ENCODE results near the gene F2RL1. TPM values are rescaled to one million over a fixed set of nuclear protein-coding genes. Genes with fewer than 3 reads are reported as not detected.

The F2RL1 gene
- total RNA-seq, 6 experiments from 2014 or later = 2.6 to 17.0 (median 11.6) TPM

GRCh38 chr5:76831110-76831452 is 12.3 kb downstream of the F2RL1 start:
- DNase-seq (no peak), ATAC-seq (peak in 2 of 4 donors; percentile 35 to 70)
- no peak for TF ChIP-seq CTCF (IDR thresholded peaks at IDR 0.05)
- TF ChIP-seq POLR2A (IDR thresholded peaks at IDR 0.05) = no peak
- peaks cover 0 to 6% (median 0%) of the 10 kb centered on the region in 4 donors for H3K4me1 ChIP-seq
- H3K9me3 ChIP-seq = no peaks in the 10 kb centered on the region
- intact Hi-C loops (cut with DNase I) = no loop called here
- no peaks in the 10 kb centered on the region for H3K27me3 ChIP-seq
- 17% methylated on average over 2 of the region's 2 CpGs for WGBS (ENCODE audit: insufficient coverage, low coverage, low lambda C conversion rate, missing lambda C conversion rate)
- no peaks in the 10 kb centered on the region for H3K36me3 ChIP-seq
- H3K4me3 ChIP-seq = no peak overlapping the region
- H3K27ac ChIP-seq = no peak overlapping the region

GRCh38 chr5:76836181-76836580 is 17.4 kb downstream of the F2RL1 start:
- intact Hi-C loops (cut with DNase I) = no loop called here
- WGBS (ENCODE audit: insufficient coverage, low coverage, low lambda C conversion rate, missing lambda C conversion rate) = 85% methylated on average over 2 of the region's 2 CpGs

GRCh38 chr5:76836585-76836984 is 17.8 kb downstream of the F2RL1 start:
- TF ChIP-seq POLR2A (IDR thresholded peaks at IDR 0.05) (no peak), CTCF (IDR thresholded peaks at IDR 0.05) (no peak)
- no peak overlapping the region for H3K4me3 ChIP-seq
- ATAC-seq (no peak), DNase-seq (no peak)
- H3K9me3 ChIP-seq = no peaks in the 10 kb centered on the region
- H3K27me3 ChIP-seq = no peaks in the 10 kb centered on the region
- no peak overlapping the region for H3K27ac ChIP-seq
- H3K4me1 ChIP-seq = no peaks in the 10 kb centered on the region
- intact Hi-C loops (cut with DNase I) = no loop called here
- whole genome bisulfite sequencing (ENCODE audit: insufficient coverage, low coverage, low lambda C conversion rate, missing lambda C conversion rate) = 83% methylated on average over 3 of the region's 4 CpGs
- H3K36me3 ChIP-seq = no peaks in the 10 kb centered on the region

More at GRCh38 chr5:76836181-76836580, 17.4 kb downstream of the F2RL1 start:
- ATAC-seq (no peak), DNase-seq (no peak)
- Histone ChIP-seq H3K36me3 (no peaks in the 10 kb centered on the region), H3K4me3 (no peak overlapping the region), H3K9me3 (no peaks in the 10 kb centered on the region), H3K27me3 (no peaks in the 10 kb centered on the region), H3K27ac (no peak overlapping the region), H3K4me1 (no peaks in the 10 kb centered on the region)
- no peak for TF ChIP-seq POLR2A (IDR thresholded peaks at IDR 0.05)
- no peak for TF ChIP-seq CTCF (IDR thresholded peaks at IDR 0.05)

- H3K4me1 ChIP-seq = no peaks in the 10 kb centered on the region
- ATAC-seq (no peak), DNase-seq (no peak)
- H3K27ac ChIP-seq = no peak overlapping the region
- no peaks in the 10 kb centered on the region for H3K27me3 ChIP-seq
- 38% methylated on average over 5 of the region's 7 CpGs for WGBS (ENCODE audit: insufficient coverage, low coverage, low lambda C conversion rate, missing lambda C conversion rate)
- TF ChIP-seq POLR2A (IDR thresholded peaks at IDR 0.05) (no peak), CTCF (IDR thresholded peaks at IDR 0.05) (no peak)
- H3K36me3 ChIP-seq = no peaks in the 10 kb centered on the region
- H3K9me3 ChIP-seq = no peaks in the 10 kb centered on the region
- no peak overlapping the region for H3K4me3 ChIP-seq
- intact Hi-C loops (cut with DNase I) = no loop called here
Measured at GRCh38 chr5:76838481-76839261, 19.8 kb downstream of the F2RL1 start.
